HG03571 (cell line): Measurements from ENCODE around the gene MME.

Experiments
- ATAC-seq: cut with Tn5 transposase; IDR thresholded peaks from one replicate; pipeline ENCODE4 v1.9.1; 2021; ENCODE audit not compliant: unreplicated experiment

The MME gene

GRCh38 chr3:155231792-155232191 is 151.7 kb downstream of the MME start:
- ATAC-seq = no peak

- ATAC-seq = no peak
These were observed 152.5 kb downstream of the MME start for GRCh38 chr3:155232605-155233004.

- no peak for ATAC-seq
These were observed 153.1 kb downstream of the MME start for GRCh38 chr3:155233213-155233612.
